SK-N-SH treated with all-trans-retinoic acid at 6 μM for 48 hours (cell line): ENCODE measurements around the gene COL26A1.

ENCODE experiments used
- PATZ1 ChIP-seq: fragments of 250-450 bp; sonication (Bioruptor Pico); IDR thresholded peaks from 2 replicates; pipeline ENCODE4 v1.8.0; 2020; ENCODE audit warnings: mild to moderate bottlenecking, moderate library complexity, borderline replicate concordance
- ZFP30 ChIP-seq: fragments of 450-650 bp; formaldehyde crosslinking; IDR thresholded peaks from 2 replicates; pipeline ENCODE4 v1.5.0; 2022; ENCODE audit warnings: mild to moderate bottlenecking, moderate library complexity

- TF ChIP-seq PATZ1 (CRISPR knock-in tag) = no peak
- no peak for TF ChIP-seq ZFP30 (CRISPR knock-in tag)
These were observed 8.2 kb downstream of the COL26A1 start for GRCh38 chr7:101370836-101371235.
